SK-N-SH treated with all-trans-retinoic acid at 6 μM for 48 hours (cell line): ENCODE results near the gene SYT3.

Experiments used
- RARB ChIP-seq: fragments of 250-450 bp; sonication (Bioruptor Pico); IDR thresholded peaks from 2 replicates; pipeline ENCODE4 v1.8.0; 2021; ENCODE audit warnings: mild to moderate bottlenecking, moderate library complexity
- SNAI2 ChIP-seq: fragments of 250-450 bp; sonication (Bioruptor Pico); IDR thresholded peaks from 2 replicates; pipeline ENCODE4 v1.5.0; 2020; ENCODE audit warnings: mild to moderate bottlenecking, moderate library complexity
- ZFP3 ChIP-seq: fragments of 250-450 bp; sonication (Bioruptor Pico); IDR thresholded peaks from 2 replicates; pipeline ENCODE4 v1.5.0; 2020; ENCODE audit warnings: mild to moderate bottlenecking, moderate library complexity
- ZNF565 ChIP-seq: fragments of 450-650 bp; formaldehyde crosslinking; conservative IDR thresholded peaks from 2 replicates; pipeline ENCODE4 v1.5.0; 2020; ENCODE audit warnings: low read depth, mild to moderate bottlenecking, moderate library complexity
- ZNF70 ChIP-seq: fragments of 450-650 bp; formaldehyde crosslinking; IDR thresholded peaks from 2 replicates; pipeline ENCODE4 v1.5.0; 2020; ENCODE audit warnings: mild to moderate bottlenecking, moderate library complexity
- TF ChIP-seq, protein P1 (sequence below): fragments of 250-450 bp; sonication (Bioruptor Pico); IDR thresholded peaks from 2 replicates; pipeline ENCODE4 v1.8.0; 2020; ENCODE audit warnings: mild to moderate bottlenecking, moderate library complexity, borderline replicate concordance
- TF ChIP-seq, protein P2 (sequence below): fragments of 250-450 bp; sonication (Bioruptor Pico); IDR thresholded peaks from 2 replicates; pipeline ENCODE4 v1.5.1; 2020; ENCODE audit warnings: low read depth, mild to moderate bottlenecking, moderate library complexity

DNA sequence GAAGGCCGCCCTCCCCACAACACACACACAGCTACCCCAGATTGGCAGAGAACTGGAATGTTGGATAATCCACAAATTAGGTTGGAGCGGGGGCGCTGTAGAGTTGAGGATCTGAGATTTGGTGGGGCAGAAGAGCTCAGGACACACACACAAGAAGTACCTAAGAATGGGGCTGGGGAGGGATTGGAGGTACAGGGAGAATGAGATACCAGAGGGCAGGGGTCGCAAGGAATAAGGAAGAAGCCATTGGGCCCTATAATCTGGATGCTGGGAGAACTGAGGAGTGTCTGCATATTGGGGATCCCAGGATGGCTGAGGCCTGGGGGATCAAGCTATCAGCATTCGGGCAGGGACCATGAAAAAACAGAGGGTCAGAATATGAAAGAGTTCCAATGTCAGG lies 11.5 kb downstream of the SYT3 start:
- no peak for TF ChIP-seq ZFP3 (CRISPR knock-in tag)
- no peak for TF ChIP-seq ZNF70 (CRISPR knock-in tag)
- no peak for TF ChIP-seq RARB (CRISPR knock-in tag)
- TF ChIP-seq, protein P1, sequence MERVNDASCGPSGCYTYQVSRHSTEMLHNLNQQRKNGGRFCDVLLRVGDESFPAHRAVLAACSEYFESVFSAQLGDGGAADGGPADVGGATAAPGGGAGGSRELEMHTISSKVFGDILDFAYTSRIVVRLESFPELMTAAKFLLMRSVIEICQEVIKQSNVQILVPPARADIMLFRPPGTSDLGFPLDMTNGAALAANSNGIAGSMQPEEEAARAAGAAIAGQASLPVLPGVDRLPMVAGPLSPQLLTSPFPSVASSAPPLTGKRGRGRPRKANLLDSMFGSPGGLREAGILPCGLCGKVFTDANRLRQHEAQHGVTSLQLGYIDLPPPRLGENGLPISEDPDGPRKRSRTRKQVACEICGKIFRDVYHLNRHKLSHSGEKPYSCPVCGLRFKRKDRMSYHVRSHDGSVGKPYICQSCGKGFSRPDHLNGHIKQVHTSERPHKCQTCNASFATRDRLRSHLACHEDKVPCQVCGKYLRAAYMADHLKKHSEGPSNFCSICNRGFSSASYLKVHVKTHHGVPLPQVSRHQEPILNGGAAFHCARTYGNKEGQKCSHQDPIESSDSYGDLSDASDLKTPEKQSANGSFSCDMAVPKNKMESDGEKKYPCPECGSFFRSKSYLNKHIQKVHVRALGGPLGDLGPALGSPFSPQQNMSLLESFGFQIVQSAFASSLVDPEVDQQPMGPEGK, result no peak
- TF ChIP-seq, protein P2, sequence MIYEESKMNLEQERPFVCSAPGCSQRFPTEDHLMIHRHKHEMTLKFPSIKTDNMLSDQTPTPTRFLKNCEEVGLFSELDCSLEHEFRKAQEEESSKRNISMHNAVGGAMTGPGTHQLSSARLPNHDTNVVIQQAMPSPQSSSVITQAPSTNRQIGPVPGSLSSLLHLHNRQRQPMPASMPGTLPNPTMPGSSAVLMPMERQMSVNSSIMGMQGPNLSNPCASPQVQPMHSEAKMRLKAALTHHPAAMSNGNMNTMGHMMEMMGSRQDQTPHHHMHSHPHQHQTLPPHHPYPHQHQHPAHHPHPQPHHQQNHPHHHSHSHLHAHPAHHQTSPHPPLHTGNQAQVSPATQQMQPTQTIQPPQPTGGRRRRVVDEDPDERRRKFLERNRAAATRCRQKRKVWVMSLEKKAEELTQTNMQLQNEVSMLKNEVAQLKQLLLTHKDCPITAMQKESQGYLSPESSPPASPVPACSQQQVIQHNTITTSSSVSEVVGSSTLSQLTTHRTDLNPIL, result no peak
- TF ChIP-seq ZNF565 (CRISPR knock-in tag), result no peak
- TF ChIP-seq SNAI2, result no peak
